HG02852 (cell line): Measurements from ENCODE around the gene CD38.
A peak's percentile ranks its signal among the peaks of the same experiment; 100 is the strongest.
"Not testable (repeated sequence)": the region's sequence is repeated elsewhere in the genome, so short reads cannot be mapped to it uniquely, and the experiment has no call there.

Experiments used
- ATAC-seq: cut with Tn5 transposase; IDR thresholded peaks from one replicate; pipeline ENCODE4 v1.9.1; 2021; ENCODE audit warnings: mild to moderate bottlenecking, moderate library complexity; ENCODE audit not compliant: unreplicated experiment

The CD38 gene

DNA sequence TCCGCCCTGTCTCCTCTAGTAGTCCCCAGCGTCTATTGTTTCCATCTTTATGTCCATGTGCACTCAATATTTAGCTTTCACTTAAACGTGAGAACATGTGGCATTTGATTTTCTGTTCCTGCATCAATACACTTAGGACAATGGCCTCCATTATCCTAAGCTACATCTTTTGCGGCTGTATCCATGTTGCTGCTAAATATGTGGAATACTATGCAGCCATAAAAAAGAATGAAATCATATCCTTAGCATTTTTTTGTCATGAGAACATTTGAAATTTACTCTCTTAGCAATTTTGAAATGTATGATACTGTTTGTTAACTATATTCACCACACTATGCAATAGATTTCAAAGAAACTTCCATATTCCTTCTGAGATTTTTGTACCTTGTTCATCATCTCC, 19.8 kb upstream of the CD38 start:
- no peak for ATAC-seq

GRCh38 chr4:15762460-15762859, 15.7 kb upstream of the CD38 start:
- ATAC-seq = not testable (repeated sequence)

DNA sequence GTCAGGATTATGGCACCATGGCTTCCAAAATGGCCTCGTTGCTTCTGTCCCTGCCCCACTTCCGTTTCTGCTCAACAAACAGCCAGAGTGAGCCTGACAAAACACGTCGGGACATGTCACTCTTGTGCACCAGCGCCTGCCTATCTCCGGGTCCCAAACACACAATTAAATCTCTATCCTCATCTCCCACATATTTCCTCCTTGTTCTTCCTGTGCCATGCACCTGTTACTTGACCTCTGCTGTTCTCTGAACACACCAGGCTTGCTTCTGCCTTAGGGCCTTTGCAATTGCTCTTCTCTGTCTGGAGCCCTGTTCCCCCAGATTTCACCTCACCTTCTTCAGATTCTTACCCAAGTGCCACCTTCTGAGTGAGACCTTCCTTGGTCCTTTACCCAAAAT, 12.7 kb upstream of the CD38 start:
- ATAC-seq = no peak

DNA sequence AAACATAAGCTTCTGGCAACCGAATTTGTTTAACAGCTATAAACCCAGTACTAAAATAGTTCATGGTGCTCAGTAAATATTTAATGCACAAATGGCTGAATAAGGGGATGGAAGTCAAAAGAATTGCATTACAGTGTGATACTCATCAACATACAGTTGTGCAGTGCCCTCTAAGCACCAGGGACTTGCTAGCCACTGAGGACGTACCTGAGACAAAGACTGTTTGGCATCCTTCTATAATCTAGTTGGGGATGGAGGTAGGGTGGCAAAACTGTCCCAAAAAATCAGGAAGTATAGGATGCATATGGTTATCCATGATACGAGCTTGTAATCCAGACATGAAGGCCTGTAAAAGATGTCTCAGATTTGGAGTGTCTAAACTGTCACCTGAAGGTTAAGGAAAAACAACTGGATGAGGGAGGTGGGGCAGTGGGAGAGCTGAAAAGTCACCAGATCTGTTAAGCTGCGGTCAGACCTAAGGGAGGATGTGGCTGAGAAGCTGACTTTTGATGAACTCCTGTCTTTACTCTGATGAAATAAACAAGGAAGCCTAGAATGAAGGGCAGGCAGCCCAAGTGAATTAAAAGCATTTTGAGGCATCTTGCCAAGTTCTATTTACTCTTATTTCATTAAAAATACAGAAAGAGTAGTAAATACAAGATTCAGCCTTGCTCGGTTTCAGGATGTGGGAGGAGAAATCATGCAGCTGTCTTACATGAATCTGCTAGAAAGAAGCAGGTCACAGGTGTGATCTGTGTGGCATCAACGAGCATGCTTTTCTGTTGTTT, 12.0 kb upstream of the CD38 start:
- peak; percentile 65 for ATAC-seq

DNA sequence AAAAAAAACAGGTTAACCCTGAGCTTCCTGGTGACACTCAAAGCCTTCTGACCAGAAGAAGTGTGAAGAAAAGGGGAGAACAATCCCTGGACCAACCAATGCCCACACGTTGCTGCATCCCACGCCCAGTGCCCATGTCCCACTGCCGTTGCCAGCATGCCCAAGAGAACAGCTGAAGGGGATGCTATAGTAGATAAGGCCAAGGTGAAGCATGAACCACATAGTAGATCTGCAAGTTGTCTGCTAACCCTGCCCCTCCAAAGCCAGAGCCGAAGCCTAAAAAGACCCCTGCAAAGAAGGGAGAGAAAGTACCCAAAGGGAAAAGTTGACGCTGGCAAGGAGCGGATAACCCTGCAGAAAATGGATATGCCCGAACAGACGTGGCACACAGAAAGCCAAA, 11.3 kb upstream of the CD38 start:
- ATAC-seq = no peak

GRCh38 chr4:15769202-15769601, 8.9 kb upstream of the CD38 start:
- ATAC-seq = no peak

DNA sequence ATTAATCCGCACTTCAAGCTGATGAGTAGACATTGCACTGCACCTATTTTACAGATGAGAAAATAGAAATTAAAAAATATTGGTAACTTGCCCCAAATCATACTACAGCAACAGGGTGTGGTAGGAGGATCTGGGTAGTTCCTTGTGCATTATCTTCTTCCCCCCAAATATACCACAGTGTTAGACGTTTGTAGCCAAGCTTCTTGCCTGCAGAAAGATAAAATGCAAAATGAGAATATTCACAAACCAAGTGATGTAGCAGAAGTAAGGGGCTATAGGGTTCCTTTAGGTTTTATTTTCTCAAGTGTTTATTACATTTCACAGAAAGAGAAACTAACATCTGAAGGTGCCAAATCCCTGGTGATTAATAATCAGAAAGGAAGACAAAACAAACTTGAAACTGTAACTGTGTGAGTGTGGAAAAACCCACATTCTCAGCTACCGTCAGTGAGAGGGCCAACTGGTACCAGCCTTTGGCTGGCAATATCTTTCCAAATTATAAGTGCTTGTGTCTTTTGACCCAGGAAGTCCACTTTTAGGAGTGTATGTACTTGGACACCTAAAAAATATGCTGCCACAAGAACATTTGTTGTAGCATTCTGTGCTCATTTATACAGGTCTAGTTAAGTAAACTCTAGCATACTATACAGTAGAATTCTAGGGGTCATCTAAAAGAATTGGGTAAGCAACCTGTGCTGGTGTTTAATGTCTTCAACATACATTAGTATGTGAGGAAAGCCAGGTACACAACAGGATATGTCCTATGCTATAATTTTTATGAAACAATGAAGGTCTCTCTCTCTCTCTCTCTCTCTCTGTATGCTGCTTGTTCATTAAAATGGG, 6.7 kb upstream of the CD38 start:
- ATAC-seq = peak; percentile 79

- ATAC-seq = no peak
Observed at GRCh38 chr4:15774020-15774420, 4.1 kb upstream of the CD38 start.

GRCh38 chr4:15776871-15777648, 1.1 kb upstream of the CD38 start:
- ATAC-seq = no peak

GRCh38 chr4:15777697-15778288, 335 bp upstream of the CD38 start:
- ATAC-seq = no peak

DNA sequence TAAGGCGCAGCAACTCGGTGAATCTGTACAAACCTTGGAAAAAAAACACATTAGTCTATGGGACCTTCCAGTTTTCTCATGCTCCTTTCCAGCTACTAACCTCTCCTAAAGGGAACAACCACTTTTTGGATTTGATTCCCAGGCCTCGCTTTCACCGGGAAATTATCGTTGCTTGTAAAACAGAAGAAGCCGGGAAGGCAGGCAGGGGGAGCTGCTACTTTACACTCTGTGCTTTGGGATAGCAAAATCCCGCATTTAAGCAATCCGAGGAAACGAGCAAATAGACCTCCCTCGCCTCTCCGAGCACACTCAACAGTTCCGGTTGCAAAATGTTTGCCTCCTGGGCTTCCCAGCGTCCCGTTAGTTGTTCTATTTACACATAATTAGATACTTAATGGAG, 1.2 kb downstream of the CD38 start:
- no peak for ATAC-seq

GRCh38 chr4:15779809-15780208, 1.7 kb downstream of the CD38 start:
- ATAC-seq = no peak

DNA sequence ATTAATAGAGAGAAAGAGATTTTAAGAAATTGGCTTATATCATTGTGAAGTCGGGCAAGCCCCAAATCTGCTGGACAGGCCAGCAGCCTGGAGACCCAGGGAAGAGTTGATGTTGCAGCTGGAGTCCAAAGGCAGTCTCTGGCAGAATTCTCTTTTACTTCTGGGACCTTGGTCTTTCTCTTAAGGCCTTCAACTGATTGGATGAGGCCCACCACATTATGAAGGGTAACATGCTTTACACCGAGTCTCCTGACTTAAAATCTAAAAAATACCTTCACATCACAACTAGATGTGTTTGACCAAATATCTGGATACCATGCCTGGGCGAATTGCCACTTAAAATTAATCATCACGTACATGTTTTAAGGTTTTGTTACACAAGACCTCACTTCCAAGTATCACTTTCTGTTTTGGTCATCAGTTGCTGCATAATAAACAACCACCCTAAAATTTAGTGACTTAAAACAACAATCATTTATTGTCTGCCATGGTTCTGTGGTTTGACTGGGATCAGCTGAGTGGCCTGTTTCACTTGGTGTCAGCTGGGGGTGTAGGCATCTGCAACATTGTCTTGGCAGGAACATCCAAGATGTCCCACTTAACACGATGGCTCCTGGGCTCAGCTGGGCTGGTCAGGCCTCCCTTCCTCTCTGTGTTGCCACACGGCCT, 3.4 kb downstream of the CD38 start:
- ATAC-seq = peak; percentile 11

GRCh38 chr4:15783676-15784075, 5.5 kb downstream of the CD38 start:
- no peak for ATAC-seq

- ATAC-seq = peak; percentile 90
Observed at GRCh38 chr4:15784959-15785634, 7.0 kb downstream of the CD38 start.

- ATAC-seq = no peak
Observed at GRCh38 chr4:15786743-15787142, 8.6 kb downstream of the CD38 start.

GRCh38 chr4:15792974-15793373, 14.8 kb downstream of the CD38 start:
- no peak for ATAC-seq

DNA sequence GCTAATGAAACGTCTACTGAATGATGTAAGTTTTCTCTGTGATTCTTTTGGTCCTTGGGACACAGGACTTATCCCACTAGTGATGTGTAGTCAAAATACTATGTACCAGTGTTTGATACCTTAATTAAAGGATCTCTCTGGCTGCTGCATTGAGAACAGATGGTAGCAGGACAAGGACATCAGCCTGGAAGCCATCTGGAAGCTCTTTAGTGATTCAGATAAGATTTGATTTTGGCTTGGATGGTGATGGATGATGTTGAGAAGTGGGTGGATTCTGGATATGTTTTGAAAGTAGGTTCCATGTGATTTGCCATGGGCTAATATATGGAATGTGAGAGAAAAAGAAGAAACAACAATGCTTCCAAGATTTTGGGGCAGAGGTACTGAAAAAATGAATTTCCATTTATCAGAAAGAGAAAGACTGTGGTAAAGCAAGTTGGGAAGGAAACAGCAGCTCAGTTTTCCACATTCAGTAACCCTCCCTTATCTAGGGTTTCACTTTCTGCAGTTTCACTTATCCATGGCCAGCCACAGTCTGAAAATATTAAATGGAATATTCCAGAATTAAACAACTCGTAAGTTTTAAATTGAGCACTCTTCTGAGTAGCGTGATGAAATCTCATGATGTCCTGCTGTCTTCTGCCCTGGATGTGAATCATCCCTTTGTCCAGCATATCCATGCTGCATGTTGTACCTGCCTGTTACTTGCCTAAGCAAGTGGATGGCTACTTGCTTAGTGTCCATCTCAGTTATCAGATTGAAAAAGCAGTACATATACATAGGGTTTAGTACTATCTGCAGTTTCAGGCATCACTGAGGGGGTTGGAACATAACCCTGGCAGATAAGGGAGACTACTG, 15.6 kb downstream of the CD38 start:
- no peak for ATAC-seq

DNA sequence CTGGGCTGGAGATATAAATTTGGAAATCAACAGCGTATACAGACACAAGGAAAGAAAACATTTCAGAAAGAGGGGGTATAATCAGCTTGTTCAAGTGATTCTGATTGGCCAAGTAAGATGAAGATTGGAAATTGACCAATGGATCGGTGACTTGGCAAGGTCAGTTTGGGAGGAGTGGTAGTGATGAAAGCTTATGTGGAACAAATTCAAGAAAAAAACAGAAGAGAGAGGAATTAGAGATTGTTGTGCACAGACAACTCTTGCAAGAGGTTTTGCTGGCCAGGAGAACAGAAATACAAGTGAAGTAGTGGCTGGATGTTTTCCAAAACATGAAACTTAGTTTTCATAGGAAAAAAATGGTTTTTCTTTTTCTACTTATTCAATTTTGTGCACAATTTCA, 16.3 kb downstream of the CD38 start:
- ATAC-seq = no peak
